ENCODE data around the gene ARHGAP28.

DNA sequence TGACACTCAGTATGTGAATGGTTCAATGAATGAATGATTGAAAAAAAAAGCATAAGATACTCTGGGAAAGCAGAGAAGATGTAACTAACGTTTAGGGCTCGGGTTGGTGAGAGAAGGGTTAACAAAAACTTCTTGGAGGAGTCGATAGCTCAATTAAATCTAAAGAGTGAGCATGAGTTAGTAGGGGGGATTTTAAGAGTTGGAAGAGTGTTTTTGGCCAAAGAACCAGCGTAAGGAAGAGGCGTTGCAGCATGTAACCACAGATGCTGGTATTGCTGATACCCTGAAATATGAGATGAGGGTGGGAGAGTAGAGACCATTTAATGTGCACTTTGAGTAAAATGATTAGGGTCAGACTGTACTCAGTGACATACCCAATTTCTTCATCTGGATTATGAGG lies 14.5 kb downstream of the ARHGAP28 start:
- TF ChIP-seq, protein P1, sequence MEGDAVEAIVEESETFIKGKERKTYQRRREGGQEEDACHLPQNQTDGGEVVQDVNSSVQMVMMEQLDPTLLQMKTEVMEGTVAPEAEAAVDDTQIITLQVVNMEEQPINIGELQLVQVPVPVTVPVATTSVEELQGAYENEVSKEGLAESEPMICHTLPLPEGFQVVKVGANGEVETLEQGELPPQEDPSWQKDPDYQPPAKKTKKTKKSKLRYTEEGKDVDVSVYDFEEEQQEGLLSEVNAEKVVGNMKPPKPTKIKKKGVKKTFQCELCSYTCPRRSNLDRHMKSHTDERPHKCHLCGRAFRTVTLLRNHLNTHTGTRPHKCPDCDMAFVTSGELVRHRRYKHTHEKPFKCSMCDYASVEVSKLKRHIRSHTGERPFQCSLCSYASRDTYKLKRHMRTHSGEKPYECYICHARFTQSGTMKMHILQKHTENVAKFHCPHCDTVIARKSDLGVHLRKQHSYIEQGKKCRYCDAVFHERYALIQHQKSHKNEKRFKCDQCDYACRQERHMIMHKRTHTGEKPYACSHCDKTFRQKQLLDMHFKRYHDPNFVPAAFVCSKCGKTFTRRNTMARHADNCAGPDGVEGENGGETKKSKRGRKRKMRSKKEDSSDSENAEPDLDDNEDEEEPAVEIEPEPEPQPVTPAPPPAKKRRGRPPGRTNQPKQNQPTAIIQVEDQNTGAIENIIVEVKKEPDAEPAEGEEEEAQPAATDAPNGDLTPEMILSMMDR (IDR thresholded peaks at IDR 0.05): no peak
- TF ChIP-seq POLR2AphosphoS5 (IDR thresholded peaks at IDR 0.05): no peak

Measured in prostate gland (tissue), 2 donors.